HepG2 (cell line): ENCODE data around the gene ADAM29.

Source experiments
- EP300 ChIP-seq, 3 experiments: sonication (generic) in 1 of 3; formaldehyde crosslinking in 1 of 3; IDR thresholded peaks; 2 replicates each; pipeline versions ENCODE4 v1.5.1 to v1.6.1; 2011 to 2020; ENCODE audit warnings: low read depth in 2 of 3, low read length in 2 of 3, borderline replicate concordance in 1 of 3, improper control_type of control experiment in 1 of 3, mild to moderate bottlenecking in 1 of 3, missing genetic modification reagents in 1 of 3, moderate library complexity in 1 of 3
- FOXP1 ChIP-seq, 2 experiments: fragments of 450-650 bp in 1 of 2; IDR thresholded peaks; 2 replicates each; pipeline ENCODE4 v1.6.1; 2017 to 2018; ENCODE audit warnings: antibody characterized with exemption in 1 of 2
- MYC ChIP-seq: sonication (generic); formaldehyde crosslinking; IDR thresholded peaks from 2 replicates; pipeline ENCODE4 v1.9.0; 2021; ENCODE audit warnings: missing genetic modification reagents, borderline replicate concordance
- TF ChIP-seq, protein P1 (sequence below): sonication (generic); formaldehyde crosslinking; IDR thresholded peaks from 2 replicates; pipeline ENCODE4 v1.4.0; 2020; ENCODE audit warnings: missing genetic modification reagents, mild to moderate bottlenecking, borderline replicate concordance

DNA sequence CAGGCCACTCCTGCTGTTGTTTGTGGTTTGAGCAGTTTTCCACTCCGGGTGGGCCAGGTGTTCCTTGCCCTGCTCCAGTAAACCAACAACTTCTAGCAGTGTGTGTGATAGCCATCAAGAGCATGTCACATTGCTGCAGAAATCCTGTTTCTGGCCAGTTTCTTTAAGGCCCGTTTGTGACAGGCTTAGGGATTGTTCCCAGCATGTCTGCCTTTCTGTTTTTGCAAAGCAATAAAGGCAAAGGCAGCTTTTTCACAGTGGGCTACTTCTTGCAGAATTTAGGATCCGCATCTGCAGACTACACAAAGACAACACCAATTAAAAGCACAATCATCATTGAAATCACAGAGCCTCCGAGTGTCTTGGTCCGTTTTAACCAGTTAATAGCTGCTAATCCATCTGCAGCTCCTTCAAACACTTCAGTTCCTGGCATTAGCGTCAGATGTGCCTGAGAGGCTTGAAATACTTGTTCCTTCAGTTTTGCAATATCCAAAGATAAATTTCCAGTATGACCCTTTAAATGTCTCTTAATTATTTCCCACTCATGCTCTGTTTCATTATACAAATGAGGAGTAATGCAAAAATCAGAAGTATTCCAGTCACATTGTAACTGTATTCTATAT is 65.1 kb downstream of the ADAM29 start:
- TF ChIP-seq MYC = no peak
- TF ChIP-seq EP300 (IDR thresholded peaks at IDR 0.05; ENCODE audit: low read depth in 2 of 2, low read length in 2 of 2) = no peak
- no peak for TF ChIP-seq EP300 (CRISPR knock-in tag; IDR thresholded peaks at IDR 0.05; ENCODE audit: borderline replicate concordance)
- TF ChIP-seq, protein P1, sequence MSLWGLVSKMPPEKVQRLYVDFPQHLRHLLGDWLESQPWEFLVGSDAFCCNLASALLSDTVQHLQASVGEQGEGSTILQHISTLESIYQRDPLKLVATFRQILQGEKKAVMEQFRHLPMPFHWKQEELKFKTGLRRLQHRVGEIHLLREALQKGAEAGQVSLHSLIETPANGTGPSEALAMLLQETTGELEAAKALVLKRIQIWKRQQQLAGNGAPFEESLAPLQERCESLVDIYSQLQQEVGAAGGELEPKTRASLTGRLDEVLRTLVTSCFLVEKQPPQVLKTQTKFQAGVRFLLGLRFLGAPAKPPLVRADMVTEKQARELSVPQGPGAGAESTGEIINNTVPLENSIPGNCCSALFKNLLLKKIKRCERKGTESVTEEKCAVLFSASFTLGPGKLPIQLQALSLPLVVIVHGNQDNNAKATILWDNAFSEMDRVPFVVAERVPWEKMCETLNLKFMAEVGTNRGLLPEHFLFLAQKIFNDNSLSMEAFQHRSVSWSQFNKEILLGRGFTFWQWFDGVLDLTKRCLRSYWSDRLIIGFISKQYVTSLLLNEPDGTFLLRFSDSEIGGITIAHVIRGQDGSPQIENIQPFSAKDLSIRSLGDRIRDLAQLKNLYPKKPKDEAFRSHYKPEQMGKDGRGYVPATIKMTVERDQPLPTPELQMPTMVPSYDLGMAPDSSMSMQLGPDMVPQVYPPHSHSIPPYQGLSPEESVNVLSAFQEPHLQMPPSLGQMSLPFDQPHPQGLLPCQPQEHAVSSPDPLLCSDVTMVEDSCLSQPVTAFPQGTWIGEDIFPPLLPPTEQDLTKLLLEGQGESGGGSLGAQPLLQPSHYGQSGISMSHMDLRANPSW (CRISPR knock-in tag) = no peak
- TF ChIP-seq FOXP1 (IDR thresholded peaks at IDR 0.05) = no peak
- no peak for TF ChIP-seq FOXP1 (CRISPR knock-in tag; IDR thresholded peaks at IDR 0.05)
